ENCODE data around the gene USP2.

The USP2 gene

GRCh38 chr11:119363081-119363850 lies 18.2 kb downstream of the USP2 start:
- DNase-seq, result peak; percentile 31

DNA sequence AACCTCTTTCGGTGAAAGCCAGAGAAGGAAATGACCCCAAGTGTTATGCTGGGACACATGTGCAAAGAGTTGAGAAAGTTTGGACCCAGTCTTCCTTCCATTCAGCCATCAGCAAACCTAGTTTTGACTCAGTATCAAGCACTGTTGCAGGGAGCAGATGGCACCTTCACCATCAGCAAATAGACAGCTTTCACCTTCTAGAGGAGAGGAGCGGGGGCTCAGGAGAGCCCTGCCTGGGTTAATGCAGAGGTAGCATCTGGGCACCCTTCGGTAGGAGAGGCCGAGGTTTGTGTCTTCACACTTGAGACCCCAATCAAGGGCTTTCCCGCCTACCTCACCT lies 18.8 kb downstream of the USP2 start:
- DNase-seq, result no peak

- peak; percentile 27 for DNase-seq
Observed at GRCh38 chr11:119361941-119362725, 19.4 kb downstream of the USP2 start.

DNA sequence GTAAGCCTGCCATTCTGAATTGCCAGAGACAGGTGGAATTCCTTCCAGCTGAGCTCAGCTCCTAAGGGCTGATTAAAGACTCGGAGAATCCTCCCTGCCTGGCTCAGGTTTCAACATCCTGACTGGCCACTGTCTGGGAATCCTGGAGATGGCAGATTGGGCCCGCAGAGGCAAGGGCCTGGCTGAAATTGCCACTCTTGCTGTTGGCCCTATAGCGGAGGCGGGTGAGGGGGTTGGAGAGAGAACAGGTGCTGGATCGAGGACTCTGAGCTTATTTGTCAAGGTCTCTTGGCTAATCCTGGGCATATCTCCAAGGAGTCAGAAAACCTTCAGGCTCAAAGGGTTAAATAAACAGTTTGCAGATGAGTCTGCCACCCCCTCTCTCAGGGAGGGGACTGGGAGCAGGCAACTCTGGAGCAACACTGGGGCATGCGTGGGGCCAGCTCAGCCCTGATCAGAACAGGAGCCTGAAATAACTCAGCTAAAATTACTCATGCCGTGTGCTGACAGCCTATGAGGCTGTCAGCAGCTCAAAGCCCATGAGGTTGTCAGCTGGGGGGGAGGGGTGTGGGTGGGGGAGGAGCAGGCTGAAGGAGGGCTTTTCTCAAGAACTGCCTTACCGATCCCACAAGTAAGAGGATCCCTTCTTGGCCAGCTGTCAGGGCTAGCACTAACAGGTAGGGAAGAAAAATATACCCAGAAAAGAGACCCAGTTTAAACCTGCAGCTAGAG lies 20.3 kb downstream of the USP2 start:
- DNase-seq, result peak; percentile 70

GRCh38 chr11:119359365-119360214 lies 21.9 kb downstream of the USP2 start:
- DNase-seq, result no peak

DNA sequence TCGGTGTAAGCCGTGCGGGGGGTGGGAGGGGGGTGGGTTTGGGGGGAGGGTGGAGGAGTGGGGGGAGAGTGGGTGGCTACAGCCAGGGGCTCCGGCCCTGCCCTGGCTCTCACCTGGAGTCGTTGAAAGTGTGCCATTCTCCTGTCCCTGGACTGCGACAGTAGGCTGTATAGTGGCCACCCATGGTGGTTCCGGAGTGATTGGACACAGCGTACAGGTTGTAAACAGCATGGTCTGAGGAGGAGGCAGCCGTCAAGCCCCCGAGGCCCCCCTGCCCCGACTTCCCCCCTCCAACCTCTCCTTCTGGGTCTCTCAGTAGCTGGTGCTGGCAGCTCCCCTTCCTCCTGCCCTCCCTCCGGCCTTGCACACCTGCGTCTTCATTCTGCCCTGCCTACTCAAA lies 24.4 kb downstream of the USP2 start:
- DNase-seq, result no peak

GRCh38 chr11:119356349-119357031 lies 25.0 kb downstream of the USP2 start:
- peak; percentile 83 for DNase-seq

GRCh38 chr11:119355091-119355843 lies 26.2 kb downstream of the USP2 start:
- peak; percentile 25 for DNase-seq

- no peak for DNase-seq
Observed at GRCh38 chr11:119352857-119353260, 28.6 kb downstream of the USP2 start.

DNA sequence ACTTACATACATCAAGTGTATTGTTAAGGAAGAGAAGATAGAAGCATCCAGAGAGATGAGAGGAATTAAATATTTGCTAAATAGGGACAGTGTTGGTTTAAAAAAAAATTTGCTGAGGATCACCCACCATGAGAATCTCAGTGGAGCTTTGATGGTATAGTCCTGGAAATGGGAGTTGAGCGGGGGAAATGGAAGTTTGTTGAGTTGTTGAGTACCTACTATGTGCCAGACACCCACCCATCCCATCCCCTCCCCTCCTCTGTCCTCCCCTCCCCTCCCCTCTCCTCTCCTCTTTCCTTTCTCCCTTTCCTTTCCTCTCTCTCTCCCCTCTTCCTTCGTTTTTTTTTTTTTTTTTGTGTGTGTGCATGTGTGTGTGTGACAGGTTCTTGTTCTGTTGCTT lies 30.3 kb downstream of the USP2 start:
- no peak for DNase-seq

- no peak for DNase-seq
Observed at GRCh38 chr11:119350302-119350701, 31.2 kb downstream of the USP2 start.

DNA sequence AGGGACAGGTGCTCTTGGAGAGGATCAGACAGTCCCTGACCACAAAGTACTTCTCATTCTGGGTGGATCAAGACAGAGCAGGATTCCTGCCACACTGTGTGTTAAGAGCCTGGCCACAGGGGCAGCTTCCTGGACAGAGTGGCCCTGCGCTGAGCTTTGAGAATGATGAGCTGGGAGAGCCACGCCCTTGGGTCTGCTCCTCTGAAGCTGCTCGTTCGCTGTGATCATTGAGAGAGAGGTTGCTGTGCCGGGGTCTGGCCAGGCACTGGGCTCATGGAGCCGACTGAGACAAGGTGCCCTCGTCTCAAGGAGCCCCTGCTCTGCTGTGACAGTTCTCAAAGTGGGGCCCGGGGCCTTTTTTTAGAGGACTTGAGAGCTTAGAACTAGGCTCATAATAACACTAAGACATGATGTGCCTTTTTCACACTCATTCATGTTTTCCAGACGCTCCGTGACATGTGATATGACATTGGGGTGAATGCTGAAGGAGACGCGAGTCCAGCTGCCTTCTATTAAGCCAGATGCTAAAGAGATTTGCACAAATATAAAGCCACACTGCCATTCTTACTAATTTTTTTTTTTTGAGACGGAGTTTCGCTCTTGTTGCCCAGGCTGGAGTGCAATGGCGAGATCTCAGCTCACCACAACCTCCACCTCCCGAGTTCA lies 33.4 kb downstream of the USP2 start:
- DNase-seq, result no peak

DNA sequence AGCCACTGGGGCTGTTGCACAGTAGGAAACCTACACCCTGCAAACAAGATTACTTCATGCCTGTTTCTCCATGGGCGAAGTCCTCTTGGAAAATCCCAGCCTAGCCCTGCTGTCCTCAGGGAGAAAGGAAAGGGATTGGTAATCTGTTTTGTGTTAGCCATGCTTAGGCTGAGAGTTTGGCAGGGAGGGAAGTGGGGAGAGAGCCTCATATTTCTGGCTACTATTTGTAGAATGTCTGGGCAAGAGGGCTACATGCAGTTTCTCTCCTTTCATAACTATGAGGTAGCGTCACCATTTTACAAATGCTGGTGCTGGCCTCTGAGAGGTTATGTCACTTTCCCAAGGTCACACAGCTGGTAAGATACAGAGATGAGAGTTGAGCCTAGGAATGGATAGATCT lies 34.2 kb downstream of the USP2 start:
- no peak for DNase-seq

DNA sequence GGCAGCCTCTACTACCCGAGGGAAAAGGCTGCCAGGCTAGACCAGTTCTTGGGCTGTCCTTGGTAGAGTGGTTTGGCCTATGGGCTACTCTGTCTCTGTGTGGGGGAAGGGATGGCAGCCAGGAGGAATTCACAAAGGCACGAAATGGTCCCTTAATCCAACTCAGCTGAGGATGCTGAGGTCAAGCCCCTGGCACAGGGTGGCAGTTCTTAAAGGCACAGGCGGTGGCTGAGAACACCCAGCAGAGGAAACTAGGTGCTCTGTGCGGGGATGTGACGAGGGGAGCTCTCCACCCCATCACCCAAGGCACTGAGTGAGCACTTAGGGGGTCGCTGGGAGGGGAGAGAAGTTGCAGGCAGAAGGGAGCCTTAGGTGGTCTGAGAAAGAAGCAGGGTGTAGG lies 34.9 kb downstream of the USP2 start, which contains the start of gene MFRP:
TSS of gene MFRP (minus strand) at position 101 of the 400 bp plus-strand sequence. CDS start 192 bp downstream, outside the sequence.
- DNase-seq, result no peak

GRCh38 chr11:119345685-119346084 lies 35.8 kb downstream of the USP2 start:
- no peak for DNase-seq

- DNase-seq, result no peak
Observed at GRCh38 chr11:119344291-119345010, 37.0 kb downstream of the USP2 start.

DNA sequence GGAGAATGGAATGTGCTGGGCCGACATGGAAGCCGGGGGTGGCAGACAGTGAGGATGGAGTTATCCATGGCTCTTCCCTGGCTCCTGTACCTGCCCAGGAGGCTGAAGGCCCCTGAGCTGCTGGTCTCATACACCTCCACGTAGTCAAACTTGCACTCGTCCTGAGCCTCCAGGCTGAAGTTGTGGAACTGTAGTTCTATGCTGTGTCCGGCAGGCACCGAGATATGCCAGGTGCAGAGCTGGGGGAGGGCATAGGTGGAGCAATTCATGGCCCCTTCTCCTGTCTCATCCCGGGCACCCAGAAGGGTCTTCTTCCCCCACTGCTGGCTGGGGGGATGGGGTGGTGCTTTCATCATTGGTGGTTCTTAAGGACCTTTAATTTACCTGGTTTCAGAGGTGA lies 37.8 kb downstream of the USP2 start:
- no peak for DNase-seq

- DNase-seq, result no peak
Observed at GRCh38 chr11:119342362-119343130, 38.9 kb downstream of the USP2 start.

- no peak for DNase-seq
Observed at GRCh38 chr11:119342023-119342300, 39.5 kb downstream of the USP2 start.
